Stimulated activated naive CD4-positive, alpha-beta T cell treated with Interleukin-2 at 50 U/mL for 16 hours (primary cell): ENCODE results near the gene PPP1R2.
"Not testable (repeated sequence)": the region's sequence is repeated elsewhere in the genome, so short reads cannot be mapped to it uniquely, and the experiment has no call there.

Experiments used
- DNase-seq: peaks from one replicate; lab custom pipeline; 2025; lab: John Stamatoyannopoulos, UW

PPP1R2 gene

DNA sequence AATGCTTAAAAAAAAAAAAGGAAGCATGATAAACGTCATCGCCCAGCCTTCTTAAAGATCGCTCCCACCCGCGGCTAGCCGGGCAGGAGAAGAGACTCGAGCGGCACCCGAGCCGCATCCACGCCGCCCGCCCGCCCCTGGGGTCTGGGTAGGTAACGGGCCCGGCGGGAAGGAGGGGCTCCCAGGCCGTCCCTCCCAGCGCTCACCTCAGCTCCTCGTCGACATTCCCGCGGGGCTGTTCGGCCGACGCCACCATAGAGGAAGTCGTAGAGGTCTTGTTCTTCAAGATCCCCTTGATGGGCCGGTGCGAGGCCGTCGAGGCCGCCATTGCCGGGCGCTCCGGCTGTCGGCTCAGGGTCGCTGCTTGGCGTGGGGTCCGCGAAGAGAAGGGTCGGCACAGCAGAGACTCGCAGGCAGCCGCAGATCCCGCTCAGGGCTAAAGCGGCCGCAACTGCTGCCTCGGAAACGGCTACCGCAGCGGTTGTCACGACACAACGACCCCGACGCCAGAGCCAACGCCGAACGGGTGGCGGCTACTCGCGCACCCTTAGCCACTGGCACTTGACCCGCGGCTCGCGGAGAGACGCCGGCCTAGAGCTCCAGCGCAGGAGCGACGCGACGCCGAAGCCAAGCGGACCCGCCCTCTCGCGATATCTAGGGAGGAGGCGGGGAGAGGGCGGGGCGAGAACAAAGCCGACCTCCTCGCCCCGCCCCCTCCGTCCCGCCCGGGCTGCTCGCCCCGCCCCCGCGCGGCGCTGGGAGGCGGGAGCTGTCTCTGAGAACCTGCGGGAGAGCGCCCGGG lies at the start of gene PPP1R2:
TSS of gene PPP1R2 (minus strand) at position 628 of the 802 bp plus-strand sequence. CDS start at position 328, 300 bp downstream.
- peak; percentile 88 for DNase-seq

DNA sequence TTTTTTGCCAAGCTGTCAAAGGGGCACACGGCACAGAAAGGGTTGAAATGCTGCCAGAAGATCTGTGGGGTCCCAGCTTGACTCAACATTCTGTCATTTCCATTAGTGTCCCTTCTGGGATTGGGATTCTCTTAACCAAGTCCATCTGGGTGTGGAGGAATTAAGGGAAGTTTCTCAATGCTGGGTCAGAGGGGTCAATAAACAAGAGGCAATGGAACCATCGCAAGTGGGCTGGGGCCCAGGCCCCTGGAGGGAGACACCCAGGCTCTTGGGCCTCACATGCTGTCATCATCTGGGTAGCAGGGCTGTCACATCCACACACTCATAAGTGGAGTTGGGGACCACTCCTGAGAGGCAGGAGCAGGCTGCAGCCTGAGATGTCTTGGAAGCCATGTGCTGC lies 48.7 kb upstream of the PPP1R2 start:
- no peak for DNase-seq

GRCh38 chr3:195591220-195591619 lies 48.1 kb upstream of the PPP1R2 start:
- no peak for DNase-seq

GRCh38 chr3:195590381-195590780 lies 47.3 kb upstream of the PPP1R2 start:
- DNase-seq, result not testable (repeated sequence)

DNA sequence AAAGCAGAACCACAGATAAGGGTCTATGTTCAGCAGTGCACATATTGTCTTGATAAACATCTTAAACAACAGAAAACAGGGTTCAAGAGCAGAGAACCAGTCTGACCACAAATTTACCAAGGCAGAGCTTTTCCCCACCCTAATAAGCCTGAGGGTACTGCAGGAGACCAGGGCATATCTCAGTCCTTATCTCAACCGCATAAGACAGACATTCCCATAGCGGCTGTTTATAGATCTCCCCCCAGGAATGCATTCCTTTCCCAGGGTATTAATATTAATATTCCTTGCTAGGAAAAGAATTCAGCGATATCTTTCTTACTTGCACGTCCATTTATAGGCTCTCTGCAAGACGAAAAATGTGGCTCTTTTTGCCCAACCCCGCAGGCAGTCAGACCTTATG lies 46.7 kb upstream of the PPP1R2 start:
- DNase-seq, result not testable (repeated sequence)

- no peak for DNase-seq
Measured at GRCh38 chr3:195587824-195588223, 44.7 kb upstream of the PPP1R2 start.

GRCh38 chr3:195587406-195587805 lies 44.3 kb upstream of the PPP1R2 start:
- no peak for DNase-seq

GRCh38 chr3:195584543-195584870 lies 41.4 kb upstream of the PPP1R2 start:
- DNase-seq, result no peak

DNA sequence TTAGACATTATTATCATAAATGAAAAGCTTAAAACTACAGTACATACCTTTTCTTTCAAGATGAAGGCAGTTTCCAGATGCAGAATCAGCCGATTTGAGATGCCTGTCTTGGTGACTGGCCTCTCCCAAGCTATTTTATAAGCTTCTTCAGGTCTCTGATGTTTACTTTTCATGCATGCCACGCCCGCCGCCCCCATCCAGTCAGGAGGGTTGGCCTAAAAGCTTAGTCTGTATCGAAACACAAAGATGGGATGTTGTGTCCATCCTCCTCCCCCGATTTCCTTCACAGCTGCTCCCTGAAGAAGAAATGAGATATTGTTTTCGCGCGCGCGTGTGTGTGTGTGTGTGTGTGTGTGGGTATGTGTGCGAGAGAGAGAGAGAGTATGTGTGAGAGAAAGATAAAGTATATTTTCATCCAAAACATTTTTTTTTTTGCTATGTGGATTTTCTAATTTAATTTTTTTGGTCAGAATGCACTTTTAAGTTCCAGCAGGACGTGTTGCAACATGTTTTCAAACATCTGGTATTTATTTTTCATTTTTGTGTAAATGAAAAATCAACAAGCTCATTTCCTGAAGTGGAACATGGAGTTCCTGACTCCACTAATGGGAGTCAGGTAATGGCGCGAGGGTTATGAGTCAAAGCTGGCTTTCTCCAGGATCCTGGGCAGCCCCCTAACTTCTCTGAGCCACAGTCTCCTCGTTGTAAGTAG lies 40.9 kb upstream of the PPP1R2 start, which contains the start of gene APOD:
TSS of gene APOD (minus strand) at position 110 of the 712 bp plus-strand sequence. CDS start 4,479 bp downstream, outside the sequence.
- no peak for DNase-seq

DNA sequence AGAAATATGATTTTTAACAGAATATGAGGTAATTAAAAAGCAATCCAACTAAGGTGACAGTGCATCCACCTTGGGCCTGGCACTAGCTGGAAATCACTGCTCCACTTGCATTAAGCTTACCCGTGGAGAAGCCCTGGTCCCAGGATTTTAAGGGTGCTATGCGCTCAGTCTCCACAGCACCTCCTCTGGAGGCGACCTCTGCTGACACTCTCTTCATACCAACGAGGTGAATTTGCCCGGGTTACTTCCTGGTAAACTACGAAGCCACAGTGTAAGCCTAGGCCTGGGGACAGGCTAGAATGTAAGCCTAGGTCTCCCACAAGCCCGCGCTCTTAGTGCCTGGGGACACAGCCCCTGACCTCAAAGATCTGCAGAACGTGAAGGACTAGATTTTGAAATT lies 39.8 kb upstream of the PPP1R2 start:
- DNase-seq, result no peak

DNA sequence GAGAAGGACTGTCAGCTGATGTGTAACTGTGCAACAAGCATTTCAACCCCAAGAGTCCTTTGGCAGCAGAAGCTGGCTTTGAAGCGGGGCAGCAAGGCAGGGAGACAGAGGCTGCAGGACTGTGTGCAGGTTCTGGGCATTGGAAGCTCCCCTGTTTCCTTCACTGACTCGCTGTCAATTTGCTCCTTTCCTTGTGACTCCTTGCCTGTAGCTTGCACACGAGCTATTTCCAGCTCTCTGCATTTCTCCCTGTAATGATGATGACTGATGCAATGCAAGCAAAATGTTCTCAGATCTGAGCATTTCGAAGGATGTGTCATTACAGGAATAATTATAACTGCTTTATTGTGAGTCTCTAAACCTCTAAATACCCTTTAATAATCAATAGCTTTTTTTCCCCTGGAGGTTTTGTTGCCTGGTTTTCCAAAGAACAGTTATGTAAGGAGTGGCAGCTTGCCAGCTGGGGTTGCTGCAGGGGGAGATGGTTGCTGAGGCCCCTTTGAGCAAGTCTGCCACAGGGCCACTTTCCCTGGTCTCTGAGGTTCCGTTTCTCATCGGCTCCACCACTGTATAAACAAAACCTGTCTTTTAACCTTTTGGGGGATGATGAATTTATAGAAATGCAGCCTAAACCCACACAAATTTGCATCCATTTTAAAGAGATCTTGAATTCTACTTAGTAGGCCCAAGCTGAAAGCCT lies 37.8 kb upstream of the PPP1R2 start:
- no peak for DNase-seq

DNA sequence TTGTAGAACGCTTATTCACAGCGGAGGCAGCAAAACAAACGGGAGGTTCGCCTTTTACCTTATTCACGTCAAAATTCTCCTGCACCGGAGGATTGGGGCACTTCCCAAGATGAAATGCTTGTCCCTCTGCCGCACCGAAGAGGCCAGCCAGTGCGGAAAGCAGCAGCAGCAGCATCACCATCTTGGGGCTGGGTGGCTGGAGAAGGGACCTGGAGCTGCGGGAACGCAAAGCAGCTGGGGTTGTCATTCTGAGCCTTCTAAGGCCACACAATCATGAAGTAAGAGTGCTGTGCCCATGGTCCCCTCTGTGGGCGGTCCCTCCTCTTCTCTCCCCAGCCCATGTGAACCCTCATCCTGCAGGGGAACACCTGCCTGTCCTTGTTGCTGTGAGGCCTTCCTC lies 36.2 kb upstream of the PPP1R2 start:
- DNase-seq, result no peak

DNA sequence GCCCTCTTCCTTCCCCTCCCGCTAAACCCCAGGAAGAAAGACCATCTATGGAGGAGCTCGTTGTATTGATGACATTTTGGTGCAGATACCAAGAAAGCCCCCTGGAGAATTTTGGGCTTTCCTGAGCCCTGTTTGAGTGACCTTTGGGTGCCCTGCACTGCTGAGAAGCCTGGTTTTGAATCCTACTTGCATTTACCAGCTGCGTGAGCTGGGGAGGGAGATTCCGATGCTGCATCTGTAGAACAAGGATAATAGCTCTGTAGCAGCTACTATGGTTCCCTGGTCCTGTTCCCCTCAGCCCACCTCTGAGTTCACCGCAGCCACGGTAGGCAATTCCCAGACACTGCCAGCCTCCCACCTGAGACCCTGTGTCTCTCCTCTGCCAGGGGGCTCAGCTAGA lies 35.4 kb upstream of the PPP1R2 start:
- no peak for DNase-seq

- DNase-seq, result no peak
Measured at GRCh38 chr3:195577645-195578177, 34.6 kb upstream of the PPP1R2 start.

- DNase-seq, result no peak
Measured at GRCh38 chr3:195574497-195575304, 31.6 kb upstream of the PPP1R2 start.

- no peak for DNase-seq
Measured at GRCh38 chr3:195573611-195574496, 30.7 kb upstream of the PPP1R2 start.

GRCh38 chr3:195571361-195571760 lies 28.2 kb upstream of the PPP1R2 start:
- DNase-seq, result no peak

DNA sequence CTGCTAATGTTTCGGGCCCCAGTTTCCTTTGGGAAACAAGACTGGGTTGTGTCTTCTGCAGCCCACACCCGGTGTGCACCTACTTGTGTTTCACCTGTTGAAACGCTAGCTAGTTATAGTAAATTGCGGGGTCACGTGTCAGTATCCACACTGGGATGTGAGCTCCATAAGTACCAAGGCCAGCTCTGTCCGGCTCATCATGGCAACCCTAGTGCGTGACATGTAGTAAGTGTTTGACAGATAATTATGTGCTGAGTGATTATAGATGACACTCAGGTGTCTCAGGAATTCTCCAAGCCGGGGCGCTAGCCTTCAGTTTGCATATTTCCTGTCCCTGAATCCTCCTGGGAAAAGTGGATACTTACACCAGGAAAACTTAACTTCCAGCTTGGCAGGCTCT lies 27.8 kb upstream of the PPP1R2 start:
- no peak for DNase-seq

DNA sequence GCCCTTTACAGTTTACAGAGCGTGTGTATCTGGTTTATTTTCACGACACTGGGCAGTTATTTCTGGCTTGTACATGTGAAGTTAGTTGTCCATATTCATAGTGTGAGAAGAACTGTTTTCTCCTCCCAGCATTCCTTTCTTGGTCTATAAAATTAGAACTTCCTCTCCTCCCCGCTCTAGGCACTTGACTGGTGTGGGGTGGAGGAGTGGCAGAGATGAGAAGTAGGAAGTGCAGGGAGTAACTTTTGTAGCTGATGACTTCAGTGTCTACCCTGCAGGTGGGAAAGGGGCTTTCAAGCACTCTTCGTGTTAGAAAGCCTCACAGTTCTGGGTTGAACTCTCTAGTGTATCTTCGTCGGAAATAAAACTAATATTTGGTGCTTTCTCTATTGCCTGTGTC lies 27.2 kb upstream of the PPP1R2 start:
- DNase-seq, result no peak

DNA sequence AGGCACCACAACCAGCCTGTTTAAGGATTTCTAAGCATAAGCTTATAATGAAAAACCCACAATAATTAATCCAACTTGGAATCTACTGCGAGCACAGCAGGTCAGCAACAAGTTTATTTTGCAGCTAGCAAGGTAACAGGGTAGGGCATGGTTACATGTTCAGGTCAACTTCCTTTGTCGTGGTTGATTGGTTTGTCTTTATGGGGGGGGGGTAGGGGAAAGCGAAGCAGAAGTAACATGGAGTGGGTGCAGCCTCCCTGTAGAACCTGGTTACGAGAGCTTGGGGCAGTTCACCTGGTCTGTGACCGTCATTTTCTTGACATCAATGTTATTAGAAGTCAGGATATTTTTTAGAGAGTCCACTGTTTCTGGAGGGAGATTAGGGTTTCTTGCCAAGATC lies 25.5 kb upstream of the PPP1R2 start:
- no peak for DNase-seq

- no peak for DNase-seq
Measured at GRCh38 chr3:195566797-195567196, 23.7 kb upstream of the PPP1R2 start.
